HEK293T (cell line): ENCODE results near the gene BRAP.

Experiments used
- ARNT ChIP-seq: fragments of 450-650 bp; IDR thresholded peaks from 2 replicates; pipeline ENCODE4 v1.6.1; 2017; ENCODE audit warnings: mild to moderate bottlenecking
- BHLHE40 ChIP-seq: fragments of 450-650 bp; IDR thresholded peaks from 2 replicates; pipeline ENCODE4 v1.6.1; 2016; ENCODE audit warnings: mild to moderate bottlenecking, moderate library complexity, borderline replicate concordance
- CTBP1 ChIP-seq: fragments of 450-650 bp; IDR thresholded peaks from 2 replicates; pipeline ENCODE4 v1.6.1; 2016; ENCODE audit warnings: borderline replicate concordance
- FOXA1 ChIP-seq: fragments of 450-650 bp; IDR thresholded peaks from 2 replicates; pipeline ENCODE4 v1.6.1; 2016; ENCODE audit warnings: mild to moderate bottlenecking
- FOXK2 ChIP-seq: fragments of 450-650 bp; IDR thresholded peaks from 2 replicates; pipeline ENCODE4 v1.6.1; 2016; ENCODE audit warnings: mild to moderate bottlenecking
- FOXM1 ChIP-seq: fragments of 450-650 bp; IDR thresholded peaks from 2 replicates; pipeline ENCODE4 v1.6.1; 2017; ENCODE audit warnings: mild to moderate bottlenecking, borderline replicate concordance
- HDGF ChIP-seq: fragments of 450-650 bp; IDR thresholded peaks from 2 replicates; pipeline ENCODE4 v1.6.1; 2017; ENCODE audit warnings: antibody characterized with exemption, borderline replicate concordance
- SP1 ChIP-seq: fragments of 450-650 bp; IDR thresholded peaks from 2 replicates; pipeline ENCODE4 v1.6.1; 2017
- SUZ12 ChIP-seq: fragments of 450-650 bp; IDR thresholded peaks from 2 replicates; pipeline ENCODE4 v1.6.1; 2016; ENCODE audit warnings: mild to moderate bottlenecking
- TARDBP ChIP-seq: fragments of 450-650 bp; IDR thresholded peaks from 2 replicates; pipeline ENCODE4 v1.6.1; 2016

- TF ChIP-seq ARNT (no peak), FOXK2 (no peak), FOXM1 (no peak), SP1 (no peak), BHLHE40 (no peak), FOXA1 (no peak), CTBP1 (no peak), HDGF (no peak), TARDBP (no peak), SUZ12 (no peak)
Measured at GRCh38 chr12:111602348-111602747, 83.4 kb downstream of the BRAP start.
